Measurements from ENCODE around the gene CCND1.

The CCND1 gene

DNA sequence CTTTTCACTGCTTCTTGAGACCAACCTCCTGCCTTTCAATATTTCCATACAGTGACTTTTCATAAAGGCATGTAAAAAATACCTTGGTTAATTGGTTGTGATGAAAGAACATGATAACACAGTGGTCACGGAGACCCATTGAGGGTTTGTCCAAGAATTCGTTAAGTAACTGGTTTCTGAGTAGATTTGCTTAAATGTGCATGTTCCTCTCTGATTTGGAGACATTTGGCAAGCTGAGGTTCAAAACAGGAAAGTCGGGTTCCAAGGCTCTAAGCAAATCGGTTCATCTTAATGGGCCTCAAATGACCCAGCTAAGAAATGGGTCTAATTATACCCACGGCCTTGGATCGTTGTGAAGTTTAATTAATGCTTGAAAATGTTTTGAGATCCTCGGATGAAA lies 36.9 kb upstream of the CCND1 start:
- no peak for DNase-seq
- TF ChIP-seq, protein P1, sequence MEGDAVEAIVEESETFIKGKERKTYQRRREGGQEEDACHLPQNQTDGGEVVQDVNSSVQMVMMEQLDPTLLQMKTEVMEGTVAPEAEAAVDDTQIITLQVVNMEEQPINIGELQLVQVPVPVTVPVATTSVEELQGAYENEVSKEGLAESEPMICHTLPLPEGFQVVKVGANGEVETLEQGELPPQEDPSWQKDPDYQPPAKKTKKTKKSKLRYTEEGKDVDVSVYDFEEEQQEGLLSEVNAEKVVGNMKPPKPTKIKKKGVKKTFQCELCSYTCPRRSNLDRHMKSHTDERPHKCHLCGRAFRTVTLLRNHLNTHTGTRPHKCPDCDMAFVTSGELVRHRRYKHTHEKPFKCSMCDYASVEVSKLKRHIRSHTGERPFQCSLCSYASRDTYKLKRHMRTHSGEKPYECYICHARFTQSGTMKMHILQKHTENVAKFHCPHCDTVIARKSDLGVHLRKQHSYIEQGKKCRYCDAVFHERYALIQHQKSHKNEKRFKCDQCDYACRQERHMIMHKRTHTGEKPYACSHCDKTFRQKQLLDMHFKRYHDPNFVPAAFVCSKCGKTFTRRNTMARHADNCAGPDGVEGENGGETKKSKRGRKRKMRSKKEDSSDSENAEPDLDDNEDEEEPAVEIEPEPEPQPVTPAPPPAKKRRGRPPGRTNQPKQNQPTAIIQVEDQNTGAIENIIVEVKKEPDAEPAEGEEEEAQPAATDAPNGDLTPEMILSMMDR (IDR thresholded peaks at IDR 0.05; ENCODE audit: low read depth, low read length) = no peak
- Histone ChIP-seq H3K9me3 (no peaks in the 10 kb centered on the region), H3K27me3 (no peaks in the 10 kb centered on the region), H3K4me3 (ENCODE audit: low read depth, low read length) (no peak overlapping the region), H3K36me3 (no peaks in the 10 kb centered on the region), H3K4me1 (no peaks in the 10 kb centered on the region; the same call in 1 of the 2 replicates)

DNA sequence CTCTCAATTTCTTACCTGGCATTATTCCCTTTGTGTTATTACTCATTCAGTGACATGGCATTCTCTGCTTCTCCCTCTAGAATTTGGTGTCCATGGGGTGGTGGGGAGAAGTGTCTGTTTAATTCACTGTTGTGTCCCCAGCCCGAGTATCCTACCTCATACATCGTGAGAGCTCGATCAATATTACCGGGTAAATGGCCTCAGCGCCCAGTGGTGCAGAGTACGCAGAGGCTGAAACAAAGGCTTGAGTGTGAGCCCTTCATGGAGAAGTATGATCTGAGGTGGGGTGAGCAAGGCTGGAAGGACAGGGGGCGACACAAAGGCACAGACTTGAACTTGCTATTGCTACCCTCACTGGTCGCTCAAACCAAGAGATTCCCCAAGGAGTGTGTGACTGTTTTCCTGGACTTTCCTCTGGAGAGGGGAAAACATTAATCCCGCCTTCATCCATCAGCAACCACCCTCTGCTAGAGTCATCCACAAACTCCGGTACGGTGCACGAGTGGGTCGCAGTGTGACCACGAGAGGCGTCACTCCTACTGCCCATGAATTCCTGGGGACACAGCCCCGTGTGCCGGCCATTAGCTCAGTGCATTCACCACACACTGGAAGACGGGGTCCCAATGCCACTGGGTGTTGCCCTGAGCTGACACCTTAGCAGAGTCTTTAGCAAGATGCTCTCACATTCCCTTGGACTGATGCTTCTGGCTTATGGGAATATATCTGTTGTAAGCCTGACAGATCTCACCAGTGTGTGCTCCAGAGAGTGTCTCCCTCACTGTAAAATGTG lies 35.0 kb upstream of the CCND1 start:
- TF ChIP-seq, protein P1 (IDR thresholded peaks at IDR 0.05; ENCODE audit: low read depth, low read length) = no peak
- no peak overlapping the region for H3K4me3 ChIP-seq (ENCODE audit: low read depth, low read length)
- no peaks in the 10 kb centered on the region for H3K9me3 ChIP-seq
- H3K36me3 ChIP-seq = no peaks in the 10 kb centered on the region
- H3K4me1 ChIP-seq = no peaks in the 10 kb centered on the region
- no peak for DNase-seq
- H3K27me3 ChIP-seq = no peaks in the 10 kb centered on the region

DNA sequence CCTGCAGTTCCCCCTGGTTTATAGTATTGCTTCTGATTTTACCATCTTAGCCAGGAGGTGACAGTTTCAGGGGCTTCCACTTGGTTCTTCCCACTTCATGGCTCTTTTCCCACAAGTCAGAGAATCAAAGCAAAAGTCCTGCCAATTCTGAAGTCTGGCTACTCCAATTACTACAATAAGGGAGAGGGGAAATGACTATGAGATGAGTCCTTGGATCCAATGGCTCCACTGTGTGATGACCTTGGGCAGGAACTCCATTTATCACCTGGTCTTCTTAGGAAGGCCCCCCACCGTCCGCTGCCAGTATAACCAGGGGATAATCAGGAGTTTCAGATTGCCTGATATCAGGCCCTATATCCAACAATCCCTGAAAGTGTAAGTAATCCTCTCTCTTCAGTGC lies 31.6 kb upstream of the CCND1 start:
- TF ChIP-seq, protein P1 (IDR thresholded peaks at IDR 0.05; ENCODE audit: low read depth, low read length) = no peak
- Histone ChIP-seq H3K4me3 (ENCODE audit: low read depth, low read length) (no peak overlapping the region), H3K27me3 (no peaks in the 10 kb centered on the region), H3K4me1 (no peaks in the 10 kb centered on the region), H3K36me3 (no peaks in the 10 kb centered on the region), H3K9me3 (no peaks in the 10 kb centered on the region)
- DNase-seq = no peak

DNA sequence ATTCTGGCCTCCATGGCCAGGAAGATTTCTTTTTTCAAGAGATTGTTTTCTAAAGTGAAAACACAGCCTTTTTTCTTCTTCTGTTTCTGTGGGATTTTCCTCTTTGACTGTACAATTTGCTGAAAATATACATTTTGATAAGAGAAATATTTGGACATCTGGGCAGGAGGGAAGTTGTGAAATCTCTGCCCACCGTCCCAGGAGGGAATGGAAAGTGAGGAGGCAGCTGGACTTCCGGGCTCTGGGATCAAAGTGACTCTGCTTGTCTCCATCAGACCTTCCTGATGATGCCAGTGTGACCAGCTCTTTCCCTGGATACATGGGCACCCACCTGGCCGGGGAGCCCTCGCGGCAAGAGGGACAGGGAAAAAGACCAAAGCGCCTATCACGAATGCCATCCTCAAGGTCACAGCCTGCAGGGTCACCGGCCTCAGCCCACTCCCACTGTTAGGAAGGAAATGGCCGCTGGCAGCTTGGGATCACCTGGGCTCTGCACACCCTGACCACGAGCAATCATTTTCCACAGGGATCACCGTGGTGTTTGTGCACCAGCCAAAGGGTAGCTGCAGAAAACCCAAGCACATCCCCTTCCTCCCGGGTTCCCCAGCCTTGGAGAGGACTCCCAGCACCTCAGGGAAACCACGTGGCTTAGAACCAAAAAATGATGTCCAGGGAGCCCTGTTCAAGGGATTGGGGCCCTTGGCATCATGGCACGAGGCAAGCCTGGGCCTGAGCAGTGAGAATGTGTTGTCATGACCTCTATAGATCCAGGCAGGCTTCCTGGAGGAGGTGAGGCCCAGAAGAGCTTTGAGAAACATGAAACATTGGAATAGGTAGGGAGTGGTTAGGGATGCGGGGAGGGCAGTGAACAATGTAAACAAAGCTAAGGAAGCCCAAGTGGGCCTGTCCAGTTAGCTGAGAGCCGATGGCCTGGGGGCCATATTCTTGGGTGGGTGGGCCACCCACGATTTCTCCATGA lies 29.1 kb upstream of the CCND1 start:
- H3K4me3 ChIP-seq (ENCODE audit: low read depth, low read length) = no peak overlapping the region
- H3K4me1 ChIP-seq = no peaks in the 10 kb centered on the region

DNA sequence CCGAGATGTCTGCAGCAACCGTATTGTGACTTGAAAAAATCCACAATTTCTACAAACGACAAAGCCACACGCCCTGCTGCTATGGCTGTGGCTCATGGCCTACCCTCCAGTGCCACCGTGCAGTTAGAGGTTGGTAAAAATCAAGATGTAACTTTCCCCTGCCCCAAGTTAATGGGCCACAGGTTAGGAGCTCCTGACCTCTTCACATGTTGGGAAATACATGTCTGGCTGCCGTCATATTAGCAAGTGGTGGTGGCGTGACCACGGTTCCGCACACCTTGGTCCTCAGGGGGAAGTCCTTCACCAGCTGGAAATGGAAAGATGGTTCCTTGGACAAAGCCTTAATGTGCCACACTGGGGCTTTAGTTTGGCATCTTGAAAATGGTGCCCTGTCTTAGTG lies 27.4 kb upstream of the CCND1 start:
- no peak for DNase-seq
- H3K9me3 ChIP-seq = no peaks in the 10 kb centered on the region
- no peaks in the 10 kb centered on the region for H3K36me3 ChIP-seq
- H3K27me3 ChIP-seq = no peaks in the 10 kb centered on the region
- TF ChIP-seq, protein P1 (IDR thresholded peaks at IDR 0.05; ENCODE audit: low read depth, low read length) = no peak
- H3K4me3 ChIP-seq (ENCODE audit: low read depth, low read length) = no peak overlapping the region
- H3K4me1 ChIP-seq = no peaks in the 10 kb centered on the region

More for the DNA sequence above, 29.1 kb upstream of the CCND1 start:
- Histone ChIP-seq H3K9me3 (no peaks in the 10 kb centered on the region), H3K36me3 (no peaks in the 10 kb centered on the region), H3K27me3 (no peaks in the 10 kb centered on the region)
- TF ChIP-seq, protein P1 (IDR thresholded peaks at IDR 0.05; ENCODE audit: low read depth, low read length) = no peak
- DNase-seq = no peak

Data from BE2C (cell line).